Endothelial cell of umbilical vein (primary cell): ENCODE data around the gene MORN5.

Source experiments
- EZH2 ChIP-seq: IDR thresholded peaks from 2 replicates; pipeline ENCODE4 v1.6.1; 2012; ENCODE audit warnings: borderline replicate concordance, low read depth, mild to moderate bottlenecking, moderate library complexity, low read length, inconsistent platforms; ENCODE audit not compliant: severe bottlenecking
- MYC ChIP-seq: IDR thresholded peaks from one replicate; pipeline ENCODE4 v1.6.1; 2011; ENCODE audit warnings: mild to moderate bottlenecking, low read depth, low read length
- POLR2A ChIP-seq: IDR thresholded peaks from 2 replicates; pipeline ENCODE4 v1.6.1; 2012; ENCODE audit warnings: low read depth, mild to moderate bottlenecking, control low read depth, low read length
- POLR2AphosphoS5 ChIP-seq: IDR thresholded peaks from 2 replicates; pipeline ENCODE4 v1.6.1; 2012; ENCODE audit warnings: low read depth, mild to moderate bottlenecking, control low read depth, low read length, moderate library complexity; ENCODE audit not compliant: insufficient read depth
- TF ChIP-seq, protein P1 (sequence below), 2 donors: IDR thresholded peaks; 1 replicate in 1 of 2; 2 replicates in 1 of 2; pipeline ENCODE4 v1.5.1; 2011; ENCODE audit warnings: low read length in 2 of 2, mild to moderate bottlenecking in 2 of 2, moderate library complexity in 2 of 2, control low read depth in 1 of 2, inconsistent platforms in 1 of 2, low read depth in 1 of 2; ENCODE audit not compliant: insufficient read depth in 1 of 2; ENCODE audit errors: extremely low read depth in 1 of 2

DNA sequence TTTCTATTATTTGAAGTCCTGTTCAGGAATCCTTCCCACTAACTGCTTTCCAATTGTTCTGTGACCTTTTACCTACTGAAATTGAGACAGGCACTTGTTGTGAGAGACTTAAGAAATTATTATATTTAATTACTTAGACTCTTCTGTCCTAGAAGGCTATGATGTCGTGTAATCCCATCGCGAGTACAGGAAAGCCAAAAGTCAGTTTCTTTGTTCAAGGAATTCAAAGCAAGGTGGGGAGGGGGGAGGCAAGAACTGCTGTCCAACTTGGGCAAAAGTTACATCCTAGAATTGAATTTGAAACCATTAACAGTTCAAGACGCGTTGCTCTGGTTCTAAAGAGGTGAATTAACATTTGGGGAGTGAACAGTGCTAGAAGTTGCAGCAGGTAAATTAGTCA lies 18.0 kb upstream of the MORN5 start:
- TF ChIP-seq POLR2A (no peak), EZH2 (no peak), POLR2AphosphoS5 (no peak), MYC (no peak)
- TF ChIP-seq, protein P1, sequence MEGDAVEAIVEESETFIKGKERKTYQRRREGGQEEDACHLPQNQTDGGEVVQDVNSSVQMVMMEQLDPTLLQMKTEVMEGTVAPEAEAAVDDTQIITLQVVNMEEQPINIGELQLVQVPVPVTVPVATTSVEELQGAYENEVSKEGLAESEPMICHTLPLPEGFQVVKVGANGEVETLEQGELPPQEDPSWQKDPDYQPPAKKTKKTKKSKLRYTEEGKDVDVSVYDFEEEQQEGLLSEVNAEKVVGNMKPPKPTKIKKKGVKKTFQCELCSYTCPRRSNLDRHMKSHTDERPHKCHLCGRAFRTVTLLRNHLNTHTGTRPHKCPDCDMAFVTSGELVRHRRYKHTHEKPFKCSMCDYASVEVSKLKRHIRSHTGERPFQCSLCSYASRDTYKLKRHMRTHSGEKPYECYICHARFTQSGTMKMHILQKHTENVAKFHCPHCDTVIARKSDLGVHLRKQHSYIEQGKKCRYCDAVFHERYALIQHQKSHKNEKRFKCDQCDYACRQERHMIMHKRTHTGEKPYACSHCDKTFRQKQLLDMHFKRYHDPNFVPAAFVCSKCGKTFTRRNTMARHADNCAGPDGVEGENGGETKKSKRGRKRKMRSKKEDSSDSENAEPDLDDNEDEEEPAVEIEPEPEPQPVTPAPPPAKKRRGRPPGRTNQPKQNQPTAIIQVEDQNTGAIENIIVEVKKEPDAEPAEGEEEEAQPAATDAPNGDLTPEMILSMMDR (IDR thresholded peaks at IDR 0.05; ENCODE audit: extremely low read depth in 1 of 2, insufficient read depth in 1 of 2, low read depth in 1 of 2, low read length in 2 of 2), result no peak
